Ascending aorta (tissue), 2 donors: ENCODE data around the gene TMPRSS5. TPM values are rescaled to one million over a fixed set of nuclear protein-coding genes. Genes with fewer than 3 reads are reported as not detected.

Source experiments
- DNase-seq, 2 donors: peaks; one replicate each; pipeline ENCODE4 v3.0.0-alpha.2; 2019; ENCODE audit warnings: low spot score in 2 of 2
- H3K27ac ChIP-seq, 2 donors: fragments of 200-600 bp; sonication (generic); one replicate each; pipeline ENCODE4 v1.5.1; 2016 to 2017; ENCODE audit warnings: mild to moderate bottlenecking in 1 of 2
- H3K27me3 ChIP-seq: fragments of 200-600 bp; sonication (generic); one replicate; pipeline ENCODE4 v1.5.1; 2017
- H3K36me3 ChIP-seq, 2 donors: fragments of 200-600 bp; sonication (generic); one replicate each; pipeline ENCODE4 v1.5.1; 2016
- H3K4me1 ChIP-seq, 2 donors: fragments of 200-600 bp; sonication (generic); one replicate each; pipeline ENCODE4 v1.5.1; 2016 to 2017; ENCODE audit warnings: mild to moderate bottlenecking in 1 of 2
- H3K4me3 ChIP-seq, 2 donors: fragments of 200-600 bp; sonication (generic); one replicate each; pipeline ENCODE4 v1.5.1; 2016 to 2017; ENCODE audit warnings: mild to moderate bottlenecking in 1 of 2
- H3K9me3 ChIP-seq, 2 donors: fragments of 200-600 bp; sonication (generic); one replicate each; pipeline ENCODE4 v1.5.1; 2016
- intact Hi-C: fragments of 100-400 bp; cut with DNase I; formaldehyde crosslinking; loops from one replicate; pipeline ENCODE4 v1.15.1; 2023
- total RNA-seq: library from RNA; depleted of rRNA; stranded (reverse); fragments of >200 nt; gene quantifications from one replicate; pipeline ENCODE4 v1.1.0, GENCODE V29; 2016
- TF ChIP-seq, protein P1 (sequence below), 3 experiments: fragments of 200-600 bp in 2 of 3; fragments of 450-650 bp in 1 of 3; sonication (generic) in 2 of 3; IDR thresholded peaks; one replicate each; pipeline ENCODE4 v1.5.1; 2016 to 2019; ENCODE audit warnings: antibody characterized with exemption in 3 of 3, mild to moderate bottlenecking in 1 of 3, moderate library complexity in 1 of 3

TMPRSS5 gene
- not detected for total RNA-seq

DNA sequence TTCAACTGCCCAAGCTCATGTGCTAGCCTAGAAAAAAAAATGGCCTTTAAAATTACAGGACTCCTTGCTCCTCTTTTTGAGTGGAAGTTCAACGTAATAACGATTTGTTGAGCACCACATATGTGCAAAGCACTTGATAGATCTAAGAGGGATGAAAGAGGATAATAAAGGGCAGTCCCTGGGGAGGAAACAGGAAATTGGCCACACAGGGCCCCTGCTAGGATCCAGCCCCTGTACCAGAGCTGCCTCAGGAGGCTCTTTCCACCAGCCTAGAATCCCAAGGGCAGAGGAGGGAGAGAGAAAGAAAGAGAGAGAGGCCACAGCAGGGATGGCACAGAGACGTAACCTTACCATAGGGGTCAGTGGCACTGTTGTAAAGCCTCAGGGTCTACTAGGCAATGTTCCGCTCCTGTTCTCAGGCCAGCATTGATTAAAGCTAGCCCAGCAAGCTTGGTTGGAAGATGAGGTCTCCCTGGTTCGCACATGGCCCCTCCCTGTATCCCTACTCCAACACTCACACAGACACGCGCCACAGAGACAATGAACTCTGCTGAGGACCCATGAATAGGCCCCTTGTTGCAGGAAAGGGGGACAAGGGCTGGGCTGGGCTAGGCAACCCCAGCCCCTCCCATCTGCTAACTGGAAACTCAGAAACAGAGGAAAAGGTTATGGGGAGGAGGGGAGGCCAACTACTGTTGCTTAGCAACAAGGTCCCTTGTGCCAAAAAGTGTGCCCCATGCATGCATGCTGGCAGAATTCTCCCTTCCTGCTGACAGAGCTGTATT is at the start of gene TMPRSS5:
TSS of gene TMPRSS5 (minus strand) at position 438 of the 785 bp plus-strand sequence. CDS start at position 354, 84 bp downstream.
- intact Hi-C loops = no loop called here
- no peak within 1 kb of the TSS for H3K4me3 ChIP-seq
- H3K36me3 ChIP-seq = no peaks in the 10 kb centered on the region
- H3K4me1 ChIP-seq = no peaks in the 10 kb centered on the region
- DNase-seq = no peak
- H3K27ac ChIP-seq = no peak within 1 kb of the TSS
- peaks cover 0 to 14% of the 10 kb centered on the region in 2 donors for H3K9me3 ChIP-seq
- TF ChIP-seq, protein P1, sequence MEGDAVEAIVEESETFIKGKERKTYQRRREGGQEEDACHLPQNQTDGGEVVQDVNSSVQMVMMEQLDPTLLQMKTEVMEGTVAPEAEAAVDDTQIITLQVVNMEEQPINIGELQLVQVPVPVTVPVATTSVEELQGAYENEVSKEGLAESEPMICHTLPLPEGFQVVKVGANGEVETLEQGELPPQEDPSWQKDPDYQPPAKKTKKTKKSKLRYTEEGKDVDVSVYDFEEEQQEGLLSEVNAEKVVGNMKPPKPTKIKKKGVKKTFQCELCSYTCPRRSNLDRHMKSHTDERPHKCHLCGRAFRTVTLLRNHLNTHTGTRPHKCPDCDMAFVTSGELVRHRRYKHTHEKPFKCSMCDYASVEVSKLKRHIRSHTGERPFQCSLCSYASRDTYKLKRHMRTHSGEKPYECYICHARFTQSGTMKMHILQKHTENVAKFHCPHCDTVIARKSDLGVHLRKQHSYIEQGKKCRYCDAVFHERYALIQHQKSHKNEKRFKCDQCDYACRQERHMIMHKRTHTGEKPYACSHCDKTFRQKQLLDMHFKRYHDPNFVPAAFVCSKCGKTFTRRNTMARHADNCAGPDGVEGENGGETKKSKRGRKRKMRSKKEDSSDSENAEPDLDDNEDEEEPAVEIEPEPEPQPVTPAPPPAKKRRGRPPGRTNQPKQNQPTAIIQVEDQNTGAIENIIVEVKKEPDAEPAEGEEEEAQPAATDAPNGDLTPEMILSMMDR (IDR thresholded peaks at IDR 0.05) = no peak
- H3K27me3 ChIP-seq = no peaks in the 10 kb centered on the region

DNA sequence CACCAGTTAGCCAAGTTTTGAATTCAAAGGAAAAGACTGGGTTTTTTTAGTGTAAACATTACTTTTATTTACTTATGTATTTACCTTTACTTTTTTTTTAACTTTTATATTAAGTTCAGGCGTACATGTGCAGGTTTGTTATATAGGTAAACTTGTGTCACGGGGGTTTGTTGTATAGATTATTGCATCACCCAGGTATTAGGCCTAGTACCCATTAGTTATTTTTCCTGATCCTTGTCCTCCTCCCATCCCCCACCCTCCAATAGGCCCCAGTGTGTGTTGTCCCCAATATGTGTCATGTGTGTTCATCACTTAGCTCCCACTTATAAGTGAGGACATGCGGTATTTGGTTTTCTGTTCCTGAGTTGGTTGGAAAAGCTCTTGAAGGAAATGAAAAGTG is 46.8 kb upstream of the TMPRSS5 start:
- TF ChIP-seq, protein P1 (IDR thresholded peaks at IDR 0.05) = no peak
- H3K4me3 ChIP-seq = no peak overlapping the region
- DNase-seq = no peak
- no peak overlapping the region for H3K27ac ChIP-seq
- no peaks in the 10 kb centered on the region for H3K9me3 ChIP-seq
- no peaks in the 10 kb centered on the region for H3K4me1 ChIP-seq
- peaks cover 25 to 46% of the 10 kb centered on the region in 2 donors for H3K36me3 ChIP-seq
- no peaks in the 10 kb centered on the region for H3K27me3 ChIP-seq
- intact Hi-C loops = no loop called here

DNA sequence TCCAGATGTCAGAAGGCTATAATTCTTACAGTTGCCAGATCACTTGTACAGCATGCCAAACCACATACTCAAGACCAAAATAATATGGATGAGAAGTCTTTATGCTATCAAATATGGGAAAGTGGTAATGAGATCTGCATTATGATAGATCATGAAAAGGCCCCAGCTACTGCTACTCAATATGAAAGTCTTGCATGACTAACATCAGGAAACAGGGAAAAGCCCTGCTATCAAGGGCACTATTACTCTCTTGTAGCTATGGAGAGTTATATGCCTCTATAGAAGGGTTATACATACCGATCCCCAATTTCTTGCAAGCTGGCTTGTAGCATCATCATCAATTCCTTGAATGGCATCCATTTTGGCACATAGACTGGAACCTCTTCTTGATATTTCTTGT is 30.2 kb upstream of the TMPRSS5 start:
- Histone ChIP-seq H3K36me3 (peaks cover 36 to 72% of the 10 kb centered on the region in 2 donors), H3K4me3 (no peak overlapping the region), H3K27me3 (no peaks in the 10 kb centered on the region), H3K9me3 (no peaks in the 10 kb centered on the region), H3K4me1 (no peaks in the 10 kb centered on the region), H3K27ac (no peak overlapping the region)
- intact Hi-C loops = no loop called here
- DNase-seq = no peak
- TF ChIP-seq, protein P1 (IDR thresholded peaks at IDR 0.05) = no peak

DNA sequence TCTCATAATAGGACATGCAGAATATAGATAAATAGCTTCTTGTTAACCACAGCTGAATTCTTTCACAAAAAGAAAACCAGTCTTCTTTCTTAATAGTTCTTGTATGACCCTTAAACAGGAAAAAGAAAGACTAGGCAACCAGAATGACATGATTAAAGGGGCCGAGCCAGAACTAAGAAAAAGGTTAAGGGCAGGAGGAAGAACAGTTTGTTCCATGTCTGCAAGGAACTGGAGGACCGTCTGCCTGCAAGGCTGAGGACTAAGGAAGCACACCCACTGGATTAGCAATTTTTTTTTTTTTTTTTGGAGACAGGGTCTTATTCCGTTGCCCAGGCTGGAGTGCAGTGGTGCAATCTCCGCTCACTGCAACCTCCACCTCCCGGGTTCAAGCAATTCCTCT is 26.0 kb upstream of the TMPRSS5 start:
- Histone ChIP-seq H3K36me3 (peaks cover 15 to 36% of the 10 kb centered on the region in 2 donors), H3K27me3 (no peaks in the 10 kb centered on the region), H3K4me1 (no peaks in the 10 kb centered on the region), H3K4me3 (no peak overlapping the region), H3K9me3 (no peaks in the 10 kb centered on the region), H3K27ac (no peak overlapping the region)
- no peak for DNase-seq
- intact Hi-C loops = loop anchor here (5.0 kb wide), 1 partner anchor 360 kb away; no protein-coding TSS in a partner anchor
- TF ChIP-seq, protein P1 (IDR thresholded peaks at IDR 0.05) = no peak

DNA sequence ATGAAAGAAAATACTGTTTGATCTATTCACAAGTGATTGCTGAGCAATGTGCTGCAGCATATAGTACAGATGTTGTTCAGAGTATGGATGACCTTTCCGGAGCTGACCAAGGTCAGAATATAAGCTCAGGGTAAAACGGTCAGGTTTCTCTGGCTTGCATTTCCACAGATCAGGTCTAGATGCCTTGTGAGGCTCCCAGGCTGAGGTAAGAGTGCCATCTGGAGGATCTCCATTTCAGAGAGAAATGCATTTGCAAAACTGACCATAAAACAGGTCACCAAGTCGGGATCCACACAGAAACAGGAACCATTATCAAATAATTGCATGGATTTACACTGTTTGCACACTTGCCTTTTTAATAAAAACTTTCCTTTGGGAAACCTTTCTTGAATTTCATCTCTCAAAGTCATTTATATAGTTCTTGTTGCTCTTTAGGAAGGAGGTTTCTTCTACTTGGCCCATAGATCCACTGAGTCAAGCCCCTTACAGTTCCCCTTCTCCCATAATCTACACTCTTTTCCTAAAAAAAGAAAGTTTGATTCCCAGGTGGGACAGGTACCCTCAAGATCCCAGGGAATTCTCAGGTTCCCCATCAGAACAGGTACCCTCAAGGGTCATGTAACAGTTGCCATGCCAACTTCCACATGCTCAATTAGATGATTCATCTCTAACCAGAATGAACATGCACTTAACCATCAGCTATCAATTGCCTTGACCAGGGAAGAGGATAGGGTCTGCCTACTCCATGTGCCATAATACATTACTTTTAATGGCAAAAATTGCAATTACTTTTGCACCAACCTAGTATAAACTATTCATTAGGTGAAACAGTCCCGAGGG is 25.0 kb upstream of the TMPRSS5 start:
- Histone ChIP-seq H3K4me3 (no peak overlapping the region), H3K9me3 (no peaks in the 10 kb centered on the region), H3K27me3 (no peaks in the 10 kb centered on the region), H3K27ac (no peak overlapping the region), H3K4me1 (no peaks in the 10 kb centered on the region), H3K36me3 (peaks cover 15 to 26% of the 10 kb centered on the region in 2 donors)
- TF ChIP-seq, protein P1 (IDR thresholded peaks at IDR 0.05) = peak; percentile 30 to 75 (median 71)
- intact Hi-C loops = loop anchor here (1.0 to 5.0 kb wide), 3 partner anchors 198 to 426 kb away; no protein-coding TSS in a partner anchor
- DNase-seq = peak in 1 of 2 donors; percentile 69
